Keratinocyte (primary cell): ENCODE results near the gene PARD3. TPM values are rescaled to one million over a fixed set of nuclear protein-coding genes. Genes with fewer than 3 reads are reported as not detected.

Source experiments
- DNase-seq: peaks from one replicate; pipeline ENCODE4 v3.0.0-alpha.2; 2011; ENCODE audit warnings: low read depth, missing footprints, low spot score
- FAIRE-seq: peaks from 2 replicates; lab custom pipeline; 2011; peaks lifted over from hg19 to GRCh38; lab: Jason Lieb, UNC
- H2AFZ ChIP-seq: 2 replicates; pipeline ENCODE4 v1.6.0; 2012; ENCODE audit warnings: low read length, control low read depth, inconsistent platforms; ENCODE audit not compliant: control insufficient read depth
- H3K27ac ChIP-seq: 2 replicates; pipeline ENCODE4 v1.5.1; 2011; ENCODE audit warnings: low read length; ENCODE audit not compliant: control insufficient read depth, insufficient read depth
- H3K27me3 ChIP-seq: 3 replicates; pipeline ENCODE4 v1.6.0; 2011; ENCODE audit warnings: low read length; ENCODE audit not compliant: control insufficient read depth, insufficient read depth; ENCODE audit errors: extremely low read depth
- H3K36me3 ChIP-seq, 2 experiments: 2 replicates in 1 of 2; 3 replicates in 1 of 2; pipeline ENCODE4 v1.5.1; 2011; ENCODE audit warnings: low read length in 2 of 2, mild to moderate bottlenecking in 1 of 2; ENCODE audit not compliant: control insufficient read depth in 2 of 2, insufficient read depth in 2 of 2; ENCODE audit errors: extremely low read depth in 1 of 2
- H3K4me1 ChIP-seq: 3 replicates; pipeline ENCODE4 v1.5.1; 2011; ENCODE audit warnings: low read length; ENCODE audit not compliant: control insufficient read depth, insufficient read depth; ENCODE audit errors: extremely low read depth
- H3K4me2 ChIP-seq: 3 replicates; pipeline ENCODE4 v1.6.0; 2011; ENCODE audit warnings: low read depth, low read length; ENCODE audit not compliant: control insufficient read depth, insufficient read depth; ENCODE audit errors: extremely low read depth
- H3K4me3 ChIP-seq, 3 experiments: fragments of 200-600 bp in 1 of 3; sonication (generic) in 1 of 3; 2 replicates in 2 of 3; 3 replicates in 1 of 3; pipeline ENCODE4 v1.5.1; 2011 to 2016; ENCODE audit warnings: low read length in 3 of 3, mild to moderate bottlenecking in 3 of 3, control low read depth in 2 of 3, inconsistent platforms in 1 of 3, low read depth in 1 of 3, mixed read lengths in 1 of 3, mixed run types in 1 of 3, moderate library complexity in 1 of 3; ENCODE audit not compliant: control insufficient read depth in 2 of 3, insufficient read depth in 2 of 3; ENCODE audit errors: extremely low read depth in 1 of 3
- H3K79me2 ChIP-seq: 2 replicates; pipeline ENCODE4 v1.6.0; 2012; ENCODE audit warnings: low read length; ENCODE audit not compliant: control insufficient read depth, insufficient read depth
- H3K9ac ChIP-seq: 3 replicates; pipeline ENCODE4 v1.6.0; 2011; ENCODE audit warnings: low read length; ENCODE audit not compliant: control insufficient read depth, insufficient read depth; ENCODE audit errors: extremely low read depth
- H3K9me1 ChIP-seq: 3 replicates; pipeline ENCODE4 v1.6.0; 2011; ENCODE audit warnings: low read length; ENCODE audit not compliant: control insufficient read depth, insufficient read depth; ENCODE audit errors: extremely low read depth
- H3K9me3 ChIP-seq: 2 replicates; pipeline ENCODE4 v1.5.1; 2012; ENCODE audit warnings: low read depth, low read length; ENCODE audit not compliant: control insufficient read depth
- H4K20me1 ChIP-seq: 3 replicates; pipeline ENCODE4 v1.6.0; 2011; ENCODE audit warnings: low read length; ENCODE audit not compliant: control insufficient read depth, insufficient read depth; ENCODE audit errors: extremely low read depth
- CTCF ChIP-seq, 3 experiments: IDR thresholded peaks in 1 of 3; conservative IDR thresholded peaks in 1 of 3; optimal IDR thresholded peaks in 1 of 3; 2 replicates in 2 of 3; 3 replicates in 1 of 3; pipeline versions ENCODE3 to v1.5.1; 2011; ENCODE audit warnings: low read length in 3 of 3, mild to moderate bottlenecking in 3 of 3, moderate library complexity in 2 of 3, control low read depth in 1 of 3, inconsistent platforms in 1 of 3; ENCODE audit not compliant: insufficient read depth in 2 of 3; ENCODE audit errors: extremely low read depth in 1 of 3
- EZH2 ChIP-seq: IDR thresholded peaks from one replicate; pipeline ENCODE4 v1.6.1; 2012; ENCODE audit warnings: inconsistent platforms, mild to moderate bottlenecking, low read length, moderate library complexity
- dilution Hi-C: fragments of 300-500 bp; cut with MboI; formaldehyde crosslinking; loops from one replicate; pipeline ENCODE4 v1.7.0; 2020; ENCODE audit warnings: low sequenced_read_pairs; ENCODE audit not compliant: extremely low pct_ligation_motif_present
- polyA plus RNA-seq, 5 experiments: library from polyadenylated mRNA; depleted of rRNA in 3 of 5; stranded (reverse) in 3 of 5; stranded (forward) in 1 of 5; unstranded in 1 of 5; fragments of >200 nt; gene quantifications; 1 replicate in 1 of 5; 2 replicates in 3 of 5; 3 replicates in 1 of 5; pipeline versions ENCODE4 v1.2.1 to v1.2.3, GENCODE V29; 2011 to 2012; ENCODE audit warnings: missing spikeins in 2 of 5, low read depth in 1 of 5, low replicate concordance in 1 of 5

PARD3 gene
- polyA plus RNA-seq, 1 donor (not counting 4 experiments of a cell fraction or from before 2014, with no cell fraction given): 46.4 TPM

GRCh38 chr10:34615770-34616169 is 199.3 kb downstream of the PARD3 start:
- peaks cover 33% of the 10 kb centered on the region for H3K79me2 ChIP-seq

GRCh38 chr10:34613491-34613890 is 201.6 kb downstream of the PARD3 start:
- Histone ChIP-seq H3K4me1 (peaks cover 12% of the 10 kb centered on the region), H3K9ac (no peak overlapping the region), H3K79me2 (peaks cover 38% of the 10 kb centered on the region), H4K20me1 (no peaks in the 10 kb centered on the region), H3K27me3 (no peaks in the 10 kb centered on the region), H3K9me1 (no peaks in the 10 kb centered on the region), H3K27ac (no peak overlapping the region), H3K36me3 (no peaks in the 10 kb centered on the region), H2AFZ (no peak overlapping the region), H3K4me3 (no peak overlapping the region), H3K4me2 (no peak overlapping the region), H3K9me3 (no peaks in the 10 kb centered on the region)
- dilution Hi-C loops: no loop called here
- TF ChIP-seq EZH2: no peak
- TF ChIP-seq CTCF (optimal IDR thresholded peaks at IDR 0.05 in 1 of 3, IDR thresholded peaks at IDR 0.05 in 1 of 3, conservative IDR thresholded peaks at IDR 0.05 in 1 of 3; ENCODE audit: extremely low read depth in 1 of 3, insufficient read depth in 2 of 3, low read length in 3 of 3): no peak
- DNase-seq (no peak), FAIRE-seq (no peak)

More at GRCh38 chr10:34615770-34616169, 199.3 kb downstream of the PARD3 start:
- no peak overlapping the region for H2AFZ ChIP-seq
- H3K27me3 ChIP-seq: no peaks in the 10 kb centered on the region
- FAIRE-seq: no peak
- no peaks in the 10 kb centered on the region for H3K9me3 ChIP-seq
- no peak for DNase-seq
- no peak overlapping the region for H3K4me2 ChIP-seq
- H3K4me1 ChIP-seq: peaks cover 12% of the 10 kb centered on the region
- no peaks in the 10 kb centered on the region for H3K9me1 ChIP-seq
- H3K9ac ChIP-seq: no peak overlapping the region
- no peak for TF ChIP-seq EZH2
- TF ChIP-seq CTCF (optimal IDR thresholded peaks at IDR 0.05 in 1 of 3, IDR thresholded peaks at IDR 0.05 in 1 of 3, conservative IDR thresholded peaks at IDR 0.05 in 1 of 3; ENCODE audit: extremely low read depth in 1 of 3, insufficient read depth in 2 of 3, low read length in 3 of 3): no peak
- H3K36me3 ChIP-seq: no peaks in the 10 kb centered on the region
- no peak overlapping the region for H3K27ac ChIP-seq
- H3K4me3 ChIP-seq: no peak overlapping the region
- dilution Hi-C loops: no loop called here
- no peaks in the 10 kb centered on the region for H4K20me1 ChIP-seq
